Hepatocyte (in vitro differentiated cells): ENCODE results near the gene SUPT20HL2. TPM values are rescaled to one million over a fixed set of nuclear protein-coding genes. Genes with fewer than 3 reads are reported as not detected.
"Not testable (repeated sequence)": the region's sequence is repeated elsewhere in the genome, so short reads cannot be mapped to it uniquely, and the experiment has no call there.

ENCODE experiments used
- DNase-seq: peaks from one replicate; pipeline ENCODE4 v3.0.0-alpha.2; 2016; ENCODE audit warnings: low spot score
- H2AFZ ChIP-seq: fragments of 200-600 bp; sonication (generic); 2 replicates; pipeline ENCODE4 v1.6.0; 2016; ENCODE audit warnings: antibody characterized with exemption, mild to moderate bottlenecking
- H3K27ac ChIP-seq: fragments of 200-600 bp; sonication (generic); 2 replicates; pipeline ENCODE4 v1.5.1; 2016; ENCODE audit warnings: mild to moderate bottlenecking
- H3K27me3 ChIP-seq: fragments of 200-600 bp; sonication (generic); 2 replicates; pipeline ENCODE4 v1.6.1; 2016
- H3K36me3 ChIP-seq: fragments of 200-600 bp; sonication (generic); replicated peaks from 2 replicates; pipeline ENCODE4 v1.5.1; 2016; ENCODE audit warnings: low read depth; ENCODE audit not compliant: insufficient read depth
- H3K4me1 ChIP-seq: fragments of 200-600 bp; sonication (generic); 2 replicates; pipeline ENCODE4 v1.5.1; 2016; ENCODE audit warnings: mild to moderate bottlenecking, moderate library complexity; ENCODE audit not compliant: insufficient read depth
- H3K4me2 ChIP-seq: fragments of 200-600 bp; sonication (generic); 2 replicates; pipeline ENCODE4 v1.6.0; 2016
- H3K4me3 ChIP-seq: fragments of 200-600 bp; sonication (generic); 2 replicates; pipeline ENCODE4 v1.5.1; 2016; ENCODE audit warnings: mild to moderate bottlenecking
- H3K79me2 ChIP-seq: fragments of 200-600 bp; sonication (generic); 2 replicates; pipeline ENCODE4 v1.6.0; 2017; ENCODE audit warnings: mild to moderate bottlenecking
- H3K9me2 ChIP-seq: fragments of 200-600 bp; sonication (generic); replicated peaks from 2 replicates; pipeline ENCODE4 v1.6.0; 2017; ENCODE audit warnings: mild to moderate bottlenecking; ENCODE audit not compliant: insufficient read depth
- H3K9me3 ChIP-seq: fragments of 200-600 bp; sonication (generic); 2 replicates; pipeline ENCODE4 v1.5.1; 2016; ENCODE audit warnings: low read depth, mild to moderate bottlenecking
- H4K20me1 ChIP-seq: fragments of 200-600 bp; sonication (generic); 2 replicates; pipeline ENCODE4 v1.6.0; 2016; ENCODE audit warnings: mild to moderate bottlenecking; ENCODE audit not compliant: insufficient read depth, poor library complexity, severe bottlenecking
- EZH2 ChIP-seq: fragments of 200-600 bp; sonication (generic); IDR thresholded peaks from 2 replicates; pipeline ENCODE4 v1.6.1; 2016; ENCODE audit warnings: antibody characterized with exemption, mild to moderate bottlenecking, borderline replicate concordance
- EZH2phosphoT487 ChIP-seq: fragments of 200-600 bp; sonication (generic); IDR thresholded peaks from one replicate; pipeline ENCODE4 v1.6.1; 2018; ENCODE audit warnings: antibody characterized with exemption, mild to moderate bottlenecking, low read depth, moderate library complexity; ENCODE audit not compliant: unreplicated experiment, severe bottlenecking
- WGBS: methylation state at CpG from one replicate; pipeline ENCODE4 v1.1.6; 2016; ENCODE audit warnings: low lambda C conversion rate; ENCODE audit errors: missing lambda C conversion rate; 5-methylcytosine and 5-hydroxymethylcytosine counted together
- polyA plus RNA-seq: library from polyadenylated mRNA; unstranded; fragments of >200 nt; fragmentation: Nextera tagmentation; extraction: Ambion mirVana; gene quantifications from 2 replicates; pipeline ENCODE4 v1.2.1, GENCODE V29; 2016
- total RNA-seq: library from RNA; depleted of rRNA; stranded (reverse); fragments of >200 nt; gene quantifications from 2 replicates; pipeline ENCODE4 v1.2.3, GENCODE V29; 2014
- TF ChIP-seq, protein P1 (sequence below): fragments of 200-600 bp; sonication (generic); IDR thresholded peaks from 2 replicates; pipeline ENCODE4 v1.5.1; 2016; ENCODE audit warnings: antibody characterized with exemption, mild to moderate bottlenecking; ENCODE audit not compliant: poor library complexity

Gene SUPT20HL2
- total and polyA plus RNA-seq, 2 experiments from 2014 or later, result not detected

DNA sequence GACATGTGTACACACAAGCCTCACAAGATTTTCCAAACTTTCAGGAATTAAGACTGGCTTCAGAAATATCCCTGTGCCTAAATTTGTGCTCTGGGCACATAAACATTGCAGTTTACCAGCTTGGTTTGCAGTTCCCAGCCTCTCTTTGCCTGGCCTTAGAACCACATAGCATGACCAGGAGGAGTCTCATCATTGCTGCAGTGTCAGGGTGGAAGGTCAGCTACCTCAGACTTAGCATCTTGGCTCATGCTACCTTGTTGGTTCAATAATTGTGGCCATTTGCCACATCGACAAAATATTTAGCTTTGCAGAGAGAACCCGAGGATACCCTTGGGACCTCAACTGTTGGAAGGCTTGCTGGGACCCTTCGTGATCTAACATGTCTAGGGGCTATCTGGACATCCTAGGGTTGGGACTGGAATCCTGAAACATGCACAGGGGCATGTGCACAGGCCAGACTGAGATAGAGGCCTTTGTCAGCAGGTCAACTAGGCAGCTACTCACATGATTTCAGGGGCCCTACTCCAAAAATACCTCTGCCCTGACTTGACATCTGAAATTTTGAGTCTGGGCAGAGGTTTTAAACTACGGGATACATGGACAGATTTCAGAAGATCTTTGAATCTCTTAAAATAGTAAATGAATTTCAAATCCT, 8.0 kb upstream of the SUPT20HL2 start:
- no peak for DNase-seq
- no peak overlapping the region for H3K4me3 ChIP-seq
- WGBS, result 95% methylated on average over 4 of the region's 4 CpGs

GRCh38 chrX:24317567-24317966, 3.7 kb upstream of the SUPT20HL2 start:
- TF ChIP-seq EZH2 (no peak), EZH2phosphoT487 (no peak)
- TF ChIP-seq, protein P1, sequence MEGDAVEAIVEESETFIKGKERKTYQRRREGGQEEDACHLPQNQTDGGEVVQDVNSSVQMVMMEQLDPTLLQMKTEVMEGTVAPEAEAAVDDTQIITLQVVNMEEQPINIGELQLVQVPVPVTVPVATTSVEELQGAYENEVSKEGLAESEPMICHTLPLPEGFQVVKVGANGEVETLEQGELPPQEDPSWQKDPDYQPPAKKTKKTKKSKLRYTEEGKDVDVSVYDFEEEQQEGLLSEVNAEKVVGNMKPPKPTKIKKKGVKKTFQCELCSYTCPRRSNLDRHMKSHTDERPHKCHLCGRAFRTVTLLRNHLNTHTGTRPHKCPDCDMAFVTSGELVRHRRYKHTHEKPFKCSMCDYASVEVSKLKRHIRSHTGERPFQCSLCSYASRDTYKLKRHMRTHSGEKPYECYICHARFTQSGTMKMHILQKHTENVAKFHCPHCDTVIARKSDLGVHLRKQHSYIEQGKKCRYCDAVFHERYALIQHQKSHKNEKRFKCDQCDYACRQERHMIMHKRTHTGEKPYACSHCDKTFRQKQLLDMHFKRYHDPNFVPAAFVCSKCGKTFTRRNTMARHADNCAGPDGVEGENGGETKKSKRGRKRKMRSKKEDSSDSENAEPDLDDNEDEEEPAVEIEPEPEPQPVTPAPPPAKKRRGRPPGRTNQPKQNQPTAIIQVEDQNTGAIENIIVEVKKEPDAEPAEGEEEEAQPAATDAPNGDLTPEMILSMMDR, result no peak
- no peaks in the 10 kb centered on the region for H3K36me3 ChIP-seq
- WGBS, result 21% methylated on average over 1 of the region's 1 CpG

More for the DNA sequence above, 8.0 kb upstream of the SUPT20HL2 start:
- H3K4me2 ChIP-seq, result no peak overlapping the region
- H3K9me2 ChIP-seq, result no peaks in the 10 kb centered on the region
- H2AFZ ChIP-seq, result no peak overlapping the region
- no peaks in the 10 kb centered on the region for H3K27me3 ChIP-seq
- H3K27ac ChIP-seq, result no peak overlapping the region
- TF ChIP-seq EZH2phosphoT487 (no peak), EZH2 (no peak)
- TF ChIP-seq, protein P1, result no peak
- H3K79me2 ChIP-seq, result no peaks in the 10 kb centered on the region
- no peaks in the 10 kb centered on the region for H4K20me1 ChIP-seq
- H3K4me1 ChIP-seq, result no peaks in the 10 kb centered on the region
- no peaks in the 10 kb centered on the region for H3K36me3 ChIP-seq
- no peaks in the 10 kb centered on the region for H3K9me3 ChIP-seq

GRCh38 chrX:24316111-24316510, 2.2 kb upstream of the SUPT20HL2 start:
- WGBS, result 96% methylated on average over 1 of the region's 1 CpG
- TF ChIP-seq, protein P1, result no peak
- TF ChIP-seq EZH2, result no peak
- no peak for TF ChIP-seq EZH2phosphoT487
- Histone ChIP-seq H4K20me1 (no peaks in the 10 kb centered on the region), H3K4me1 (no peaks in the 10 kb centered on the region), H3K36me3 (no peaks in the 10 kb centered on the region), H3K27ac (no peak overlapping the region), H3K79me2 (no peaks in the 10 kb centered on the region), H3K27me3 (no peaks in the 10 kb centered on the region), H2AFZ (no peak overlapping the region), H3K4me2 (no peak overlapping the region), H3K4me3 (no peak overlapping the region), H3K9me2 (no peaks in the 10 kb centered on the region), H3K9me3 (no peaks in the 10 kb centered on the region)
- no peak for DNase-seq

More at GRCh38 chrX:24317567-24317966, 3.7 kb upstream of the SUPT20HL2 start:
- Histone ChIP-seq H3K79me2 (no peaks in the 10 kb centered on the region), H3K27me3 (no peaks in the 10 kb centered on the region), H3K27ac (no peak overlapping the region), H3K9me3 (no peaks in the 10 kb centered on the region), H3K4me1 (no peaks in the 10 kb centered on the region), H3K9me2 (no peaks in the 10 kb centered on the region), H4K20me1 (no peaks in the 10 kb centered on the region), H2AFZ (no peak overlapping the region), H3K4me2 (no peak overlapping the region), H3K4me3 (no peak overlapping the region)
- no peak for DNase-seq

DNA sequence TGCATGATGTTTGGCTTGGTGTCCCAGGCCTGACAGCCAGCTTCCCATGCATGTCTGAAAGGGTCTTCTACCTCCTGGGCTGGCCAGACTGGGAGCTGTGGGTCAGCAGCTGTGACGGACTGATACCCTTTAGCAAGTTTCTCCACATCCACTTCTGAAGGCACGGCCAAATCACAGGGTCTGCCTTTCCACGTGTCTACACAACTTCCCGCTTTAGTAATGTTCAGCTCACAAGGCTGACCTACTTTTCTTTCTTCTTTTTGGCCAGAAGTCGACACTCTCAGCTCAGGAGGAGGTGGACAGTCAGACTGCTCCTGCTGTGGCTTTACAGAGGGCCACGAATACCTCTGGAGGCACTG, 1.6 kb downstream of the SUPT20HL2 start:
- DNase-seq, H2AFZ ChIP-seq, H3K4me2 ChIP-seq, H3K79me2 ChIP-seq, H3K4me1 ChIP-seq, H3K27me3 ChIP-seq, H3K27ac ChIP-seq, H3K9me2 ChIP-seq, H4K20me1 ChIP-seq, H3K9me3 ChIP-seq, H3K36me3 ChIP-seq, H3K4me3 ChIP-seq: not testable (repeated sequence)
- WGBS, result 96% methylated on average over 6 of the region's 6 CpGs

GRCh38 chrX:24311507-24312248, 2.2 kb downstream of the SUPT20HL2 start:
- H3K27me3 ChIP-seq, H3K4me1 ChIP-seq, H3K9me2 ChIP-seq, H3K4me3 ChIP-seq, H3K27ac ChIP-seq, H3K79me2 ChIP-seq, H3K9me3 ChIP-seq, H4K20me1 ChIP-seq, H3K36me3 ChIP-seq, DNase-seq, H3K4me2 ChIP-seq, H2AFZ ChIP-seq: not testable (repeated sequence)
- 72% methylated on average over 21 of the region's 22 CpGs for WGBS

- not testable (repeated sequence) for H3K4me3 ChIP-seq, H3K4me2 ChIP-seq, H3K79me2 ChIP-seq, H3K27me3 ChIP-seq, H3K36me3 ChIP-seq, DNase-seq, H3K27ac ChIP-seq, H3K9me2 ChIP-seq, H2AFZ ChIP-seq, H4K20me1 ChIP-seq, H3K9me3 ChIP-seq, H3K4me1 ChIP-seq
- 83% methylated on average over 3 of the region's 3 CpGs for WGBS
These were observed 3.0 kb downstream of the SUPT20HL2 start for GRCh38 chrX:24310916-24311315.
